ENCODE results near the gene BDKRB2.

Gene BDKRB2

DNA sequence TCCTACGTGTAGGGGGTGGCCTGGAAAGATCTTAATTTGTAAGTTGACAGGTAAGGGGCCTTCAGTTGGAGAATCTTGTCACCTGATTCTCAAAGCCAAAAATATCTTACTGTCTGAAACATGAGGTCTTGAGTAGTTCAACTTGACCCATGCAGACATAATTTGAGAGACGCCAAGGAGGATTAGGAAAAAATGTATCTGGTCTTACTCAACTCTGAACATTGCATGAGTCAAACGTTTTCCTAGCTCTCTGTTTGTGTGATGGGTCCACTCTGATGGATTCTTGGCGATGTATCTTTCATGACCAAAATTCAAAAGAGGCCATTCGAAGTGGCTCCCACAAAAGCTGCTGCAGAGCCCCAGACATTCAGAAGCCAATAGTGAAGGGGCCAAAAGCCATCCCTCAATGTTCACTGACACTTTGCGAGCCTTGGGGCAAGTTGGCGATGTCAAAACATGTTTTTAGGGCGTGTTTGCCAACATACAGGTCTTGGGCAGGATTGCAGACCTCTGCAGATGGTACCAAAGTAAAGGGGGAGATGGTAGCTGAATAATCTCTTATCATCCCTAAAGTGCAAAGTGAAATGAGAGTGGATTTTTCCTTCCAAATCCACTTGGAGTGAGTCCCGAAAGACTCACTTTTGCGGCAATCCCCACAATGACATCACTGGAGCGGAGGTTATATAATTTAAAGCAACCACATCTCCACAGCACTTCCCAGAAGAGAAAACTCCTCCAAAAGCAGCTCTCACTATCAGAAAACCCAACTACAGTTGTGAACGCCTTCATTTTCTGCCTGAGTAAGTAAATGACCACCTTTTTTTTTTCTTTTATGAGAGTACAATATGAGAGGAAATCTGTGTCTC, 51.1 kb downstream of the BDKRB2 start, which contains the start of gene BDKRB1:
TSS of gene BDKRB1 (plus strand) at position 710 of the 866 bp plus-strand sequence. CDS start 7,473 bp downstream, outside the sequence.
- DNase-seq = no peak

DNA sequence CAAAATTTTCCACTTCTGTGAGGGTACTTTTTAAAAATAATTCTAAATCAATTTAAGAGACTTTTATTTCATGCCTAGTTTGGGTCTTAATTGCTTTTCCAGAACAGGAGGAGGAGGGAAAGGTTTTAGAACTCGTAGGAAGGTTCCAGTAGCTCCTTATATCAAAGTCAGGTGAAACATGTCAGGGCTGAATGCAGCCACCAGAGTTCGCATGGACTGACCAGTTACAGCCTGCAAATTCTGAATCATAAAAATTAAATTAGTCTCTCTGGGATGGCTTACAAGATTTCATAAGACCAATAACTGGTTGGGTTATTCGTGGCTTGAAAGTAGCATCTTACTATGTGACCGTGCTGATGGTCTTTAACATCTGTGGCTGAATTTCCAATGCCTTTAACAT, 51.8 kb downstream of the BDKRB2 start:
- DNase-seq = no peak

DNA sequence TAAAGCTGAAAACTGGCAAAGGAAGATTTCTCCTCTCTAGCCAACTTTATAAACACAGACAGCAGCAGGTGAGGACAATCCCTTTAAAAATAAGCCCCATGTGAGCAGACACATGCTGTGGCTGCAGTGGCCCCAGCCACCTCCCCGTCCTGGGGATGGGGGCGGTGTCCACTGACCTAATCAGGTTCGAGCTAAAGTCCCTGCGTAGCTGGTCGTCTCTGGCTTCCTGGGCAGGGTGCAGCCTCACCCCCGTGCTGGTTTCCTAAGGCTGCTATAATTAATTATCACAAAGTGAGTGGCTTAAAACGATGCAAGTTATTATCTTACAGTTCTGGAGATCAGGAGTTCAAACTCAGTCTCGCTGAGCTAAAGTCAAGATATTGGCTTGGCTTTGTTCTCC, 52.4 kb downstream of the BDKRB2 start:
- DNase-seq = no peak

DNA sequence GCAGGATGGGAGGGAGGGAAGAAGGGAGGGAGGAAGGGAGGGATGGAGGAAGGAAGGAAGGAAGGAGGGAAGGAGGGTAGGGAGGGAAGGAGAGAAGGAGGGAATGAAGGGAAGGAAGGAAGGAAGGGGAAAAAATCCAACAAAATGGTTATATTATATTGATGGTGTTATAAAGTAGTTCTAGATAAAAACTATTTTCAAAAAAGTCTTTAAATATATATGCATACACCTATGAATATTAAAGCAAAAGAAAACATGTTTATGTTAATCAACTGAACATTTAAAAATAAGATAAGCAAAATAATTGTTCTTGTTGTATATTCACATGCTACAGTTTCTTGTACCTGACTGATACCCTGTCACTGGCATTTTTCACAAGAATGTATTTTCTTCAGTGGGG, 53.3 kb downstream of the BDKRB2 start:
- DNase-seq = no peak

DNA sequence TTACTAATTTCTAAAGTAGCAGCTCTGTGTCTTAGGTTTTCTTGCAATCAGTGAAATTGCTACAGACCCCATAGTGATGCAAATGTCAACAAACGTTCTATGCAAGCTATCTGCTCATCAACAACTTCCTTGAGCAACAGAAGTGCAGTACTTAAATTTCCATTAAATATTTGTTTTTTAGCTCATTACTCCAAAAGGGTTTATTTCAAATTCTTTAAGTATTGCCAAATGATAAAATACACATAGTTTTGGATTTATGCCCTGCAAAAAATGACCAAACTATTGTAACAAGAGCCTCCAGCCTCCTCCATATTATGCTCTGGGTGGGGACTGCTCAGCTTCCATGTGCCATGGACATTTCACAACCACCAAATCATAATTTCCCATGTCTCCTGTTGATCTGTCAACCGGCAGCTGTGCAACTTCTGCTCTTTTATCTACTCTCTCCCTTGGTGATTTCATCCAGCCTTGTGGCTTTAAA, 55.7 kb downstream of the BDKRB2 start:
- DNase-seq = no peak

DNA sequence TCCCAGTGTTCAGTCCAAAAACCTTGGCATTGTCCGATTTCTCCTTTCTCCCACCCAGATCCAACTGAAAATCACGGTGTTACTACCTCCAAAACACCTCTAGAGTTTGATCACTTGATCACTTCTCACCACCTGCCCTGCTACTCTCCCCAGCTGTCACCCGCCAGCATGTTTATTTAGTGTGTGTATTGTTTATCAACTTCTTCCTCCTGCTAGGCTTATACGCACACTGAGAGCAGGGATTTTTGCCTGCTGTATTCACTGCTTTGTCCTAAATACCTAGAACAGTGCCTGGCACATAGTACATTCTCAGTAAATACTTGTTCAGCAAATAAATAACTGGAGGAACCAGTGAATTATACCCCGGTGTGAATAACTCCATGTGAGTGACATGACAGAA, 56.4 kb downstream of the BDKRB2 start:
- DNase-seq = no peak

DNA sequence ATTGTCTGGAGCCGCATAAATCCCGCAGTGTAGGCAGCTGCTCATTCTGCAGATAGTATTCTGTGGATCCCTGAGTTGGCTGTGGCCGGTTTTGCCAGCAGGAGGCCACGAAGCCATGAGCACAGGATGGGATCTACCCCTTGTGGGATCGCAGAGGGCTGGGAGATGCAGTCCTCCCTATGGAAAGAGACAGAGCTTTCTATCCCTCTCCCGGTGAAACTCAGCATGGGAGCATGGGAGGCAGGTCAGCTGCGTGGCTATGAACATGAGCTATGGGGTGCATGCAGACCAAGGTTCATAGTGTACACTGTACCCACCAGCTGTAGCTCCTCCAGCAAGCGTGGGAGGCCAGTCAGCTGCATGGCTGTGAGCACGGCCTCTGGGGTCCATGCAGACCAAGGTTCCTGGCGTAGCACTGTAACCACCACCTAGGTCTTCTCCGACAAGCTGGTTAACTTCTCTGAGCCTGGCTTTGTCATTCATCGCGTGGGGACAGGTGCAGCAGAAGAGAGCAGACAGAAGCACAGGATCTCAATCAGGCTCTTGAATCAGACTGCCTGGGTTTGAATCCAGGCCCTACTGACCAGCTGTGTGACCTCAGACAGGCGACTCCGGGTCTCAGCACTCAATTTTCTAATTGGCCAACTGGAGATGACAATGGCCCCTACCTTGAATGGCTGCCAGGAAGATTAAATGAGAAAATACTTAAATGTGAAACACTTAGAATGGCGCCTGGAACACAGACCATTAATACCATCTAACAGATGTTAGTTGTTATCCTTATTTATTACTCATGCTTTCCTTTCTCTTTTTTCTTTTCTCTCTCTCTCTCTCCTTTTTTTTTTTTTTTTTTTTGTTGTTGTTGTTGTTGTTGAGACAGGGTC, 57.4 kb downstream of the BDKRB2 start:
- DNase-seq = no peak

DNA sequence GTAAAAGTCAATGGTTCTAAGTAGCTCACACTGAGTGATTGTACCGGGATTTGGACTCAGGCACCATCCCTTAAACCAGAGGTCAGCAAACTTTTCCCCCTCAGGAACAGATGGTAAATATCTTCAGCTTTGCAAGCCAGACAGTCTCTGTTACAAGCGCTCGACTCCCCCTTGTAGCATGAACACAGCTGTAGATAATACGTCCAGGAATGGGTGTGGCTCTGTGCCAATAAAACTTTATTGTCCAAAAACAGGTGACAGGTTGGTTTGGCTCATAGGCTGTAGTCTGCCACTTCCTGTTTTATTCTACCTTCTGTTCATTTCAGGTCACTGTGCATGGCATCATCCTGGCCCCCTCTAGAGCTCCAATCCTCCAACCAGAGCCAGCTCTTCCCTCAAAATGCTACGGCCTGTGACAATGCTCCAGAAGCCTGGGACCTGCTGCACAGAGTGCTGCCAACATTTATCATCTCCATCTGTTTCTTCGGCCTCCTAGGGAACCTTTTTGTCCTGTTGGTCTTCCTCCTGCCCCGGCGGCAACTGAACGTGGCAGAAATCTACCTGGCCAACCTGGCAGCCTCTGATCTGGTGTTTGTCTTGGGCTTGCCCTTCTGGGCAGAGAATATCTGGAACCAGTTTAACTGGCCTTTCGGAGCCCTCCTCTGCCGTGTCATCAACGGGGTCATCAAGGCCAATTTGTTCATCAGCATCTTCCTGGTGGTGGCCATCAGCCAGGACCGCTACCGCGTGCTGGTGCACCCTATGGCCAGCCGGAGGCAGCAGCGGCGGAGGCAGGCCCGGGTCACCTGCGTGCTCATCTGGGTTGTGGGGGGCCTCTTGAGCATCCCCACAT, 58.9 kb downstream of the BDKRB2 start:
- DNase-seq = no peak

DNA sequence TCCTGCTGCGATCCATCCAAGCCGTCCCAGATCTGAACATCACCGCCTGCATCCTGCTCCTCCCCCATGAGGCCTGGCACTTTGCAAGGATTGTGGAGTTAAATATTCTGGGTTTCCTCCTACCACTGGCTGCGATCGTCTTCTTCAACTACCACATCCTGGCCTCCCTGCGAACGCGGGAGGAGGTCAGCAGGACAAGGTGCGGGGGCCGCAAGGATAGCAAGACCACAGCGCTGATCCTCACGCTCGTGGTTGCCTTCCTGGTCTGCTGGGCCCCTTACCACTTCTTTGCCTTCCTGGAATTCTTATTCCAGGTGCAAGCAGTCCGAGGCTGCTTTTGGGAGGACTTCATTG, 59.5 kb downstream of the BDKRB2 start:
- DNase-seq = no peak

DNA sequence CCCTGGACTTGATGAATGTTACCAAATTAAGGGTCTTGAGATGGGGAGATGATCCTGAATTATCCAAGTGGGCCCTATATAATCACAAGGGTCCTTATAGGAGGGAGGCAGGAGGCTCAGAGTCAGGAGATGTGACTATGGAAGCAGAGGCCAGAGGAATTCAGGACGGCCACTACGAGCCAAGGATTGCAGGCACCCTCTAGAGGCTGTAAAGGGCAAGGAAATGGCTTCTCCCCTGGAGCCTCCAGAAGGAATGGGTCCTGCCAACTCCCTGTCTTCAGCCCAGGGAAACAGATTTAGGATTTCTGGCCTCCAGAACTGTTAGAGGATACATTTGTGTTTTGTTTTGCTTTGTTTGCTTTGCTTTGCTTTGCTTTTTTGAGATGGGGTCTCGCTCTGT, 60.2 kb downstream of the BDKRB2 start:
- peak; percentile 20 for DNase-seq

DNA sequence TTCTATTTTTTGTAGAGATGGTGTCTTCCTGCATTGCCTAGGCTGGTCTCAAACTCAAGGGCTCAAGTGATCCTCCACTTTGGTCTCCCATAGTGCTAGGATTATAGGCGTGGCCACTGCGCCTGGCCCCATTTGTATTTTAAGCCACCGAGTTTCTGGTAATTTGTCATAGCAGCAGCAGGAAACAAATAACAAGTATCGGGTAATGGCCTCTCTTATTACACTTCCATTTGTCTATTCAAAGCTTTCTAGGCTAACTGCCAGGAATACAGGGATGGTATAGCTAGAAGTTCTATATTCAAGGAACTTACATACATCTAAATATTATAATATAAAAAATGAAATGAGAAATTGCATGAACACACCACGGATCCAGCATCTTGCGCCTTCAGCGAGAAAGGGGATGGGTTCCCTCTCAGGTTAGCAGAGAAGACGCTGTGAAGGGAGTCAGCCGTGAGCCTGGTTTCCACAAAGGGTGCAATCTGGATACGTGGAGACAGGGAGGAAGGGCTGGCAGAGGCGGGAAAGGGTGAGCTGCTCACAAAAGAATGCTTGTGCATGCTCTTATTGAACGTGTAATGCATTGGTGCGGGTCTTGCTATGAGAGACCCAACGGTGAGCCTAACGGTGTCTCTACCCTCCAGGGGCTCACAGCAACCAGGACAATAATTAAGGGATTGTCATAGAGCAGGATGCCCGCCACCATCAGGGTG, 60.9 kb downstream of the BDKRB2 start:
- DNase-seq = no peak

DNA sequence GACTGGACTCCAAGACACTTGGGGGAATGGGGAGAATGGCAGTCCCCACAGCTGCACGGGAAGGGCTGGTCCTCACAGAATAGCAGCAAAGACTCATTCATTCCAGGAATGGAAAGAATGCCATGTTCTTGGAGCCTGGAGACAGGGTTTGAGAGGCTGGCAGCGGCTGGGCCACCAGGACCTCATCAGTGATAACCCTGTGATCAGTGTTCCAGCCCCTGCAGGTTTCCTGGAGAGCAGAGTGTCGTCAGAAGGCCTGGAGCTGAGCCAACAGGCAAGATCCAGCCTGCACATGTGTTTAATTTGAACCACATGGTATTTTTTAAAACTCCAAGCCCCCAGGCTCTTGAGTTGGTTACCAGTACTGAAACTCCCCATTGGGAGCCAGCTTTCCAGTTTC, 62.7 kb downstream of the BDKRB2 start:
- peak; percentile 21 for DNase-seq

DNA sequence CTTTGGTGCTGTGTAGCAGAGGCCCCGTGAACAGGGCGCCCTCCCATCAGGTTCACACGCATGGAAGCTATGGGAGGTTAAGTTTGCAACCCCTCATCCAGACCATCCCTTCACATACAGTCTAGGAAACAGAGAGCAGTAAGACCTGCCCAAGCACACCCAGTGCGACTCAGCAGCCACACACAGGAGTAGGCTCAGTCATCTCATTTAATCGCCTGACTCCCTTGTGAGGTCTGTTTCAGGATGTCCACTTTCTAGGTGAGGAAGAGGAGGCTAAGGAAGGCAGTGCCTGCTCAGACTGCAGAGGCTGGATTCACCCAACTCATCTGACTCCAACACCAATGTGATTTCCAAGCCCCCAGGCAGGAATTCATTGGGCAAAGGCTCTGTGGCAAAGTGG, 63.3 kb downstream of the BDKRB2 start:
- DNase-seq = no peak

DNA sequence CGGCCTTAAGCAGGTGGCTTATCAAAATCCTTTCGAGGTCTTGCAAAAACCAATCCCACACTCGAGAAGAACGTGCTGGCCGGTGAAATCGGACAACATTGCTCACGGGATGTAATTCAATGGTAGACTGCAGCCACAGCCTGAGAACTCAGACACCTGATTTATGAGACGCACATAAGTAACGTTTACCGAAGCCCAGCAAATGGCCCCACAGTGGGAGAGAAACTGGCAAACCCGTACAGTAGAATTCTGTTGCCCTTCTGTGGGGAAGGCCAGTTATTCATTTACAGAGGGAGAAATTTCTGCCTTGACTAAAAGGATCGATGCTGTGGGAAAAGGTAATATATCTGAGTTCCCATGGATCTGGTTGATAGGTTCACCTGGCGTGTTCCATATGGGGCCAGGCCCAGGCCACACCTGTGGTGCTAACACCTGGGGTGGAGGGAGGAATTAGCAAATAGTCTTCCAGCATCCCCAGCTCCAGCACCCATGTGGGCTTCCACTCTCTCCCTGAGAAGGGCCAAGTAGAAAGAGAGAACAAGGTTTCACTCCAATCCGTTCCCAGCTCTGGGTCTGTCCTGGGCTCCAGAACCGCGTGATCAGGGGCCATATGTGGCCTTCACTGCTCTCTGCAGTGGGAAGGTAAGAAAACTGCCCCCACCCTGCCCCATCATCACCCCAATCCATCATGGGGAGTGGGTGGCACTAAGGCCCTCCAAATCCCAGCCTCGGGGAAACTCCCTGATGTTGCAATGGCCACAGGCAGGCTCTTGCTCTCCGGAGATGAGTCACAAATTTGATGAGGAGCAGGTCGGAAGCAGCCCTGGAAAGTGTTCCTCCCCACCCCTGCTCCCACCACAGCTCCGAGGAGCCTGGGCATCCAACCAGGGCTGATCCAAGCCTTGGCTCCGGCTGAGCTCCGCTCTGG, 64.1 kb downstream of the BDKRB2 start:
- DNase-seq = no peak

DNA sequence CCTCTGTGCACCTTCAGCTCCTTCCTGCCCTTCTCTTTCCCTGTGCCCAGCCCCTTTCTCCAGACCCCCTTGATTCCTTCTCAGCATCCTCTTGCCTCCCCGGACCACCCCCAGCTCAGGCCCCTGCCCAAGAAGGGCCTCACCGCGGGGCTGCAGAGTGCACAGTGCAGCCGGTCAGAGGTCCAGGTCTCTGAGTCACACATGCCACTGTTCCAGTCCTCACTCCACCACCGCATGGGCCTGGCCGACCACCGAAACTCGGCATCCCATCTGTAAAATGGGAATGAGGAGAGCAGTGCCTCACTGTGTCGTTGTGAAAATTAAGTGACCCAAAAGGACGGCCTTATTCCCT, 64.7 kb downstream of the BDKRB2 start:
- no peak for DNase-seq

DNA sequence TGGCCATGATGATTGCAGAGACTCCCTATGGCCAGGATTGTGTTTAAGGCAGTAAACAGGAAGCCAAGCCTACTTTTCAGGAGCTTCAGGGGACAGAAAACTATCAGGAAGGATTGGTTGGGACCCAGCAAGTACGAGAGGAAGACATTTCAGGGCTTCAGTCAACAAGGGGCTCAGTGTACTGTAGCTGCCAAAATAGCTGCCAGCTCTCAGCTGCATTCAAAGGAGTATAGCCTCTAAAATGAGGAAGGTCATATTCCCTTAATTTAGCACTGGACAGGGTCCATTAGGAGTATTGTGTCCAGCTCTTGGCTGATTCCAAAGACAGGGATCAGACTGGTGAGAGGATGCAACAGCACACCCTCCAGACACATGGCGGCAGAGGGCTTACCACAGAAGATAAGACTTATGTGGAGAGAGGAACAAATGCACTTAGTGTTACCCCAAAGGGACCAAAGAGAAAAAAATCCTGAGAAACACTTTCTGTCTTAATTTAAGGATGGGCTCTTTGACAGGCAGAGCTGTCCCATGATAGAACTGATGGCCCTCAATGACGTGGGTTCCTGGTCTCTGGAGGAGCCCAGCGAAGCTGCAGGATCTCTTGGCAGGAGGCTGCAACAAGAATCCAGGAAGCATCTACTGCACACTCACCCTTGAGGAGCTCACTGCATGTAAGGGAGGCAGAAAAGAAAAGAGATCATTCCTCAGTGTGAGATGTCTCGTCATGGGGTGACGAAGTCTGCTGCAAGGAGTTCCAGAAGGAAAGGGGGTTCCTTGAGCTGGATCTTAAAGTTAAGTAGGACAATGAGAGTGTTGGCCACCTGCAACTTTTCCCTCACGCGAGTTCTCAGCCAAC, 66.2 kb downstream of the BDKRB2 start:
- DNase-seq = no peak

DNA sequence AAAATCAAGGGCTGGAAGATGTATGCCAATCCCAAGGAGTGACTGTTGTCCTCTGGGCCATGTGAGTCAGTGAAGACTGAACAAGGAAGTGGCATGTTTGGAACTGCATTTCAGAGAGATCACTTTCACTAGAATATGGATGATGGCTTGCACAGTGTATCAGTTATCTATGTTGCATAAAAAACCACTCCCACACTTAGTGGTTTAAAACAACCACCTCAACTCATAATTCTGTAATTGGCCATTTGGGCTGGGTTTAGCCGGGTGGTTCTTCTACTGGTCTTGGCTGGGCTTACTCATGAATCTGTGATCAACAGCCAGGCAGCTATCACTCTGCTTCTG, 66.8 kb downstream of the BDKRB2 start:
- peak; percentile 15 for DNase-seq

DNA sequence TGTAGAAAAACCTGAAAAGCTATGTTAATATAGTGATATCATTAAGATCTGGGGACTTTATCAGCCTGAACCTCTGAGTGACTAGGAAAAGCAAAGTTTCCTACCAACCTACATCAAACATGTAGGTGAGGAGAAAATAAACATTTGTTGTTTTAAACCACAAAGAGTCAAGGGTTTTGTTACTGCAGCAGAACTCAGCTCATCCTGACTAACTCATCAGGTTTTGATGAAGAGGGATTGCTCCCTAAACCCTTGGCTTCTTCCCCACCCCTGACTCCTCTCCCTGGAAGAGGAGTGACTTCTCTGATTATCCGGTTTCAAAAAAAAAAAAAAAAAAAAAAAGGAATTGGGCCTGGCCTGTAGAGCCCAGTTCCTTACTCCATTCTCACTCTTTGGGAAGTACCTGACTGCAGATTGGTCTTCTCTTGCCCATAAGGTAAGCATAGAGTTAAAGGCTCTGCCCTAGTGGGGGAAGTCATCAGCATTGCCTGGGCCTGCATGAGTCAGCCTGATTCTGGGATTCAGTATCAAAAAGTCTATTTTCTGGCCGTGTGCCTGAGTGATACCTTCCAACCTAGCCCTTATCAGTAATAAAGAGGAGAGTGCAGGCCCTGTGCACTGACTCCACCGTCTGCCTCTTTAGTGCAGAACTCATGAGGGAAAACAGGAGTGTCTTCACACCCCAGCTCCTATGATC, 68.3 kb downstream of the BDKRB2 start:
- DNase-seq = peak; percentile 60

DNA sequence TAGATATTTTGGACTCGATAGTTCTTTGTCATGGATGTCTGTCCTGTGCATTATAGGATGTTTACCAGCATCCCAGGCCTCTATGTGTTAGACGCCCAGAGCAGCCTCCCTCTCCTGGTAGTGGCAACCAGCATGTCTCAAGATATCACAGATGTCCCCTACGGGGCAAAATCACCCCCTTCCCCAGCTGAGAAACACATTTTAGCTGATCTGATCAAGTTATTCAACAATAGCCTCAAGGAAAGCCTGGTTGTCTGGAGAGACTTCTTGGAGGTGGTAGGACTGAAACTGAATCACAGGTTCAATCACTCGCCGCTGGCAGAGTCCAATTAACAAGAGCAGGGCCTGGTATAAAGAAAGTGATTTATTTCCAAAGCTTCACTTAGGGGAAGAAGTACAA, 69.0 kb downstream of the BDKRB2 start:
- DNase-seq = no peak

DNA sequence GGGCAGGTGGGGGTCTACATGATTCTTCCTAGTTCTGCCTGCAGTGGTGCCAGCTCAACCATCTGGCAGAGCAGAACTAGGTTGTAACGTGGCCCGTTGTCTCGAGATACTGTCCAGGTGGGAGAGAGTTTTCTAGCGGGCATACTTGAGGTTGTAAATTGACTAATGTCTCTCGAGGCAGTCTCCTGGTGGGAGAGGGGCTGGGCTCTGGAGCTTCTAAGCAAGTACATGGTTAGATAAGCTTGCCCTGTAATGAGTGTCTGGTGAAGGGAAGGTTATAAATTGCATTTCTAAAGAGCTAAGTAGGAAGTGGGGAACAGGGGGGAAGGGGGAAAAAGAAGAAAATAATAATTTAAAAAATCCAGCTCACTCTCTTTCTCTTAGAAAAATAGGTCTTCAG, 69.5 kb downstream of the BDKRB2 start:
- DNase-seq = no peak

All from hematopoietic multipotent progenitor cell treated with erythropoietin and hydrocortisone succinate and interleukin-3 and kit ligand, for 6 days (in vitro differentiated cells).